ENCODE data around the gene TEX11. TPM values are rescaled to one million over a fixed set of nuclear protein-coding genes. Genes with fewer than 3 reads are reported as not detected.
"Not testable (repeated sequence)": the region's sequence is repeated elsewhere in the genome, so short reads cannot be mapped to it uniquely, and the experiment has no call there.

The TEX11 gene
- total and polyA plus RNA-seq, 10 of the 15 experiments (the other 5 are each of a cell fraction or from before 2014, with no cell fraction given) = not detected

DNA sequence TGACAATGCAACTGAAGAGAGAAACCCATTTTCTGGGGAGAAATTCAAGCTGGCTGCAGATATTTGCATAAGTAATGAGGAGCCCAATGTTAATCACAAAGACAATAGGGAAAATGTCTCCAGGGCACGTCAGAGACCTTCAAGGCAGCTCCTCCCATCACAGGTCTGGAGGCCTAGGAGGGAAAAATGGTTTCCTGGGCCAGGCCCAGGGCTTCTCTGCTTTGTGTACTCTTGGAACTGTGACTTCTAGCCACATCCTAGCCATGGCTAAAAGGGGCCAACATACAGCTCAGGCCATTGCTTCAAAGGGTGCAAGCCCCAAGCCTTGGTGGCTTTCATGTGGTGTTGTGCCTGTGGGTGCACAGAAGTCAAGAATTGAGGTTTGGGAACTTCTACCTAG is 321.4 kb downstream of the TEX11 start:
- DNase-seq (ENCODE audit: low read depth, low spot score); RAD21 ChIA-PET (ENCODE audit: unreplicated experiment); H3K79me2 ChIP-seq (ENCODE audit: control insufficient read depth, insufficient read depth, low read length); H3K4me3 ChIP-seq; CTCF ChIA-PET; H4K20me1 ChIP-seq (ENCODE audit: control insufficient read depth, insufficient read depth); ATAC-seq; H3K9me3 ChIP-seq (replicated peaks; ENCODE audit: control insufficient read depth, insufficient read depth, low read length); H3K4me1 ChIP-seq (ENCODE audit: control insufficient read depth, insufficient read depth, low read length); in situ Hi-C loops (cut with MboI); H2AFZ ChIP-seq (ENCODE audit: control insufficient read depth, low read depth, low read length); BruUV-seq (replicated peaks); intact Hi-C loops (cut with micrococcal nuclease; ENCODE audit: unreplicated experiment); H3K4me2 ChIP-seq (ENCODE audit: control insufficient read depth, insufficient read depth); FAIRE-seq; SMC1A ChIA-PET (ENCODE audit: uncharacterized antibody, unreplicated experiment); H3K27ac ChIP-seq (ENCODE audit: control insufficient read depth, insufficient read depth); POLR2A ChIA-PET; H3K9ac ChIP-seq (ENCODE audit: control insufficient read depth, insufficient read depth, low read length); H3K36me3 ChIP-seq (ENCODE audit: control insufficient read depth in 2 of 2, insufficient read depth in 2 of 2, low read length in 1 of 2); H3K27me3 ChIP-seq (replicated peaks in 1 of 2; ENCODE audit: control insufficient read depth in 2 of 2, insufficient read depth in 2 of 2, low read length in 1 of 2): not testable (repeated sequence)
- 0% methylated on average over 1 of the region's 1 CpG for WGBS (ENCODE audit: insufficient coverage, insufficient replicate concordance, low lambda C conversion rate, missing lambda C conversion rate)

DNA sequence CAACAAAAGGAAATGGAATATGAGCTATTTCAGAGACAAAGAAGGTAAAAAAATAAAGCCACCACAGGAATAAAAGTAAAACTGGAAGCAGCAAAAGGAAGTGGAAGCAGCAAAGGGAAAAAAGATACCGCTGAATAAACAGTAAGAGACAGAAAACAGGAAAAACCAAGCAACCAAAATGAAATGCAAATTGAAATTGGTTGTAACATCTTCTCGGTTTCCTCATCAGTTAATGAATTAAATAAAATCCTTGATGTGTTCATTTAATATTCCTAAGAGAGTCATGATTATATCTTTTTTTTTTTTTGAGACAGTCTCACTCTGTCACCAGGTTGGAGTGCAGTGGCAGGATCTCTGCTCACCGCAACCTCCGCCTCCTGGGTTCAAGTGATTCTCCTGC is 331.1 kb downstream of the TEX11 start:
- Histone ChIP-seq H3K9me3 (replicated peaks; ENCODE audit: control insufficient read depth, insufficient read depth, low read length) (no peaks in the 10 kb centered on the region), H3K4me1 (ENCODE audit: control insufficient read depth, insufficient read depth, low read length) (no peaks in the 10 kb centered on the region), H3K4me3 (no peak overlapping the region), H3K27ac (ENCODE audit: control insufficient read depth, insufficient read depth) (no peak overlapping the region), H3K36me3 (ENCODE audit: control insufficient read depth in 2 of 2, insufficient read depth in 2 of 2, low read length in 1 of 2) (no peaks in the 10 kb centered on the region), H3K27me3 (replicated peaks in 1 of 2; ENCODE audit: control insufficient read depth in 2 of 2, insufficient read depth in 2 of 2, low read length in 1 of 2) (no peaks in the 10 kb centered on the region), H3K79me2 (ENCODE audit: control insufficient read depth, insufficient read depth, low read length) (no peaks in the 10 kb centered on the region), H4K20me1 (ENCODE audit: control insufficient read depth, insufficient read depth) (no peaks in the 10 kb centered on the region), H2AFZ (ENCODE audit: control insufficient read depth, low read depth, low read length) (no peak overlapping the region), H3K9ac (ENCODE audit: control insufficient read depth, insufficient read depth, low read length) (no peak overlapping the region), H3K4me2 (ENCODE audit: control insufficient read depth, insufficient read depth) (no peak overlapping the region)
- ChIA-PET RAD21 (ENCODE audit: unreplicated experiment) (no interaction called here), CTCF (no interaction called here), SMC1A (ENCODE audit: uncharacterized antibody, unreplicated experiment) (interaction anchor here (0.7 kb wide), 1 partner anchor 1038 kb away, joined by 3 read pairs; no protein-coding TSS in a partner anchor), POLR2A (no interaction called here)
- 31% methylated on average over 2 of the region's 4 CpGs for WGBS (ENCODE audit: insufficient coverage, insufficient replicate concordance, low lambda C conversion rate, missing lambda C conversion rate)
- no TSS peak for BruUV-seq (replicated peaks)
- no peak for ATAC-seq
- TF ChIP-seq, protein P1, sequence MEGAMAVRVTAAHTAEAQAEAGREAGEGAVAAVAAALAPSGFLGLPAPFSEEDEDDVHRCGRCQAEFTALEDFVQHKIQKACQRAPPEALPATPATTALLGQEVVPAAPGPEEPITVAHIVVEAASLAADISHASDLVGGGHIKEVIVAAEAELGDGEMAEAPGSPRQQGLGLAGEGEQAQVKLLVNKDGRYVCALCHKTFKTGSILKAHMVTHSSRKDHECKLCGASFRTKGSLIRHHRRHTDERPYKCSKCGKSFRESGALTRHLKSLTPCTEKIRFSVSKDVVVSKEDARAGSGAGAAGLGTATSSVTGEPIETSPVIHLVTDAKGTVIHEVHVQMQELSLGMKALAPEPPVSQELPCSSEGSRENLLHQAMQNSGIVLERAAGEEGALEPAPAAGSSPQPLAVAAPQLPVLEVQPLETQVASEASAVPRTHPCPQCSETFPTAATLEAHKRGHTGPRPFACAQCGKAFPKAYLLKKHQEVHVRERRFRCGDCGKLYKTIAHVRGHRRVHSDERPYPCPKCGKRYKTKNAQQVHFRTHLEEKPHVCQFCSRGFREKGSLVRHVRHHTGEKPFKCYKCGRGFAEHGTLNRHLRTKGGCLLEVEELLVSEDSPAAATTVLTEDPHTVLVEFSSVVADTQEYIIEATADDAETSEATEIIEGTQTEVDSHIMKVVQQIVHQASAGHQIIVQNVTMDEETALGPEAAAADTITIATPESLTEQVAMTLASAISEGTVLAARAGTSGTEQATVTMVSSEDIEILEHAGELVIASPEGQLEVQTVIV (IDR thresholded peaks at IDR 0.05; ENCODE audit: borderline replicate concordance, partially characterized antibody) = no peak
- TF ChIP-seq, protein P2, sequence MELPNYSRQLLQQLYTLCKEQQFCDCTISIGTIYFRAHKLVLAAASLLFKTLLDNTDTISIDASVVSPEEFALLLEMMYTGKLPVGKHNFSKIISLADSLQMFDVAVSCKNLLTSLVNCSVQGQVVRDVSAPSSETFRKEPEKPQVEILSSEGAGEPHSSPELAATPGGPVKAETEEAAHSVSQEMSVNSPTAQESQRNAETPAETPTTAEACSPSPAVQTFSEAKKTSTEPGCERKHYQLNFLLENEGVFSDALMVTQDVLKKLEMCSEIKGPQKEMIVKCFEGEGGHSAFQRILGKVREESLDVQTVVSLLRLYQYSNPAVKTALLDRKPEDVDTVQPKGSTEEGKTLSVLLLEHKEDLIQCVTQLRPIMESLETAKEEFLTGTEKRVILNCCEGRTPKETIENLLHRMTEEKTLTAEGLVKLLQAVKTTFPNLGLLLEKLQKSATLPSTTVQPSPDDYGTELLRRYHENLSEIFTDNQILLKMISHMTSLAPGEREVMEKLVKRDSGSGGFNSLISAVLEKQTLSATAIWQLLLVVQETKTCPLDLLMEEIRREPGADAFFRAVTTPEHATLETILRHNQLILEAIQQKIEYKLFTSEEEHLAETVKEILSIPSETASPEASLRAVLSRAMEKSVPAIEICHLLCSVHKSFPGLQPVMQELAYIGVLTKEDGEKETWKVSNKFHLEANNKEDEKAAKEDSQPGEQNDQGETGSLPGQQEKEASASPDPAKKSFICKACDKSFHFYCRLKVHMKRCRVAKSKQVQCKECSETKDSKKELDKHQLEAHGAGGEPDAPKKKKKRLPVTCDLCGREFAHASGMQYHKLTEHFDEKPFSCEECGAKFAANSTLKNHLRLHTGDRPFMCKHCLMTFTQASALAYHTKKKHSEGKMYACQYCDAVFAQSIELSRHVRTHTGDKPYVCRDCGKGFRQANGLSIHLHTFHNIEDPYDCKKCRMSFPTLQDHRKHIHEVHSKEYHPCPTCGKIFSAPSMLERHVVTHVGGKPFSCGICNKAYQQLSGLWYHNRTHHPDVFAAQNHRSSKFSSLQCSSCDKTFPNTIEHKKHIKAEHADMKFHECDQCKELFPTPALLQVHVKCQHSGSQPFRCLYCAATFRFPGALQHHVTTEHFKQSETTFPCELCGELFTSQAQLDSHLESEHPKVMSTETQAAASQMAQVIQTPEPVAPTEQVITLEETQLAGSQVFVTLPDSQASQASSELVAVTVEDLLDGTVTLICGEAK (IDR thresholded peaks at IDR 0.05; ENCODE audit: borderline replicate concordance) = no peak
- no peak for TF ChIP-seq MEF2A (IDR thresholded peaks at IDR 0.05; ENCODE audit: insufficient read depth, low read depth, low read length)
- intact Hi-C loops (cut with micrococcal nuclease; ENCODE audit: unreplicated experiment) (no loop called here), in situ Hi-C loops (cut with MboI) (no loop called here)
- DNase-seq (ENCODE audit: low read depth, low spot score) = no peak
- FAIRE-seq = no peak

Measured in GM12878 (cell line).